HG02943 (cell line): Measurements from ENCODE around the gene RPL13.

Experiments used
- ATAC-seq: cut with Tn5 transposase; IDR thresholded peaks from one replicate; pipeline ENCODE4 v1.9.1; 2021; ENCODE audit warnings: mild to moderate bottlenecking, low read depth, moderate library complexity; ENCODE audit not compliant: unreplicated experiment

Gene RPL13

GRCh38 chr16:89544713-89545043 lies 15.8 kb upstream of the RPL13 start:
- no peak for ATAC-seq

DNA sequence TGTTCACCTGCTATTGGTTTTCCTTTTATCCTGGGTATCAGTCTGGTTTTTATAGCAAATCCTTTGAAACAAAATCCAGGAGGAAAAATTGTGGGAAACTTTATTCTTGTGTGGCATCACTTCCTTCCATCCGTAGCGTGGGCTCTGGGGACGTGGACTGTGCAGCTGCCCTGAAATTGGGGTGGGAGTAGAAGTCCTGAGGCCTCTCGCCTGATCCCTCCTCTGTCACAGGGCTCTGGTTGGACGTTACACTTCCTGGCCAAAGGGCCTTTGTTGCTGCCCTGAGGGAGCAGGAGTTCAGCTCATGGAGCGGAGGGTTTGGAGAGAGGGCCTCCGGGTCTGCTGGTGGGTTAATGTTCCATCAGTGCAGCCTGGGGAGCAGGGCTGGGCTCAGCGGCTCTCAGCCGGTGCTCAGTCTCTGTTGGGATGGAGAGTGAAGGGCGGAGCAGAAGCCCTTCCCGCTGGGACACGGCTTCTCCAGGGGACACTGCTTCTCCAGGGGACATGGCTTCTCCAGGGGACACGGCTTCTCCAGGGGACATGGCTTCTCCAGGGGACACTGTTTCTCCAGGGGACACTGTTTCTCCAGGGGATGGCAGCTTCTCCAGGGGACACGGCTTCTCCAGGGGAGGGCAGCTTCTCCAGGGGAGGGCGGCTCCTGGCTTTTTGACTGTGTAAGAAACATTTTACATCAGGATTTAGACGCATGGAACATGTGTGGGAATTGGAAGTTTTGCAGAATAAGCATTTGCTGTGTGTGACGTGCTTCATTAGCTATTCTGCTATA lies 15.2 kb upstream of the RPL13 start:
- ATAC-seq = no peak

- ATAC-seq = no peak
Measured at GRCh38 chr16:89545831-89546574, 14.5 kb upstream of the RPL13 start.

DNA sequence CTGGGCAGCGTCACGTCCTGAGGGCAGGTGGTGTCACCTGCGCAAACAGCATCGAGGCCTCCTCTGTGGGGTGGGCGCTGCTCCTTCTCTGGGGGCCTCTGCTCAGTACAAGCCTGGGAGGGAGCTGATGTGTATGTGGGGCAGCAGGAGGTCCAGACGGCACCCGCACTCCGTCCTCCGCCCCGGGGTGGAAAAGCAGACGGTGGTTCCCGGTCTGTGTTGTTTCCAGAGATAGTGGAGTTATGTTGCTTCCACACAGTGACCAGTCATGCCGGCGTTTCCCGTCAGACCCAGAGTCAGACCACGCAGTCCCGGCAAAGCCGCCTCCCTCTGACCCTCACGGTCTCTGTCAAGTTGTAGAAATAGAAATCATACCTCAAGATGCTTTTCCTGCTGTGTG lies 13.7 kb upstream of the RPL13 start:
- ATAC-seq = no peak

DNA sequence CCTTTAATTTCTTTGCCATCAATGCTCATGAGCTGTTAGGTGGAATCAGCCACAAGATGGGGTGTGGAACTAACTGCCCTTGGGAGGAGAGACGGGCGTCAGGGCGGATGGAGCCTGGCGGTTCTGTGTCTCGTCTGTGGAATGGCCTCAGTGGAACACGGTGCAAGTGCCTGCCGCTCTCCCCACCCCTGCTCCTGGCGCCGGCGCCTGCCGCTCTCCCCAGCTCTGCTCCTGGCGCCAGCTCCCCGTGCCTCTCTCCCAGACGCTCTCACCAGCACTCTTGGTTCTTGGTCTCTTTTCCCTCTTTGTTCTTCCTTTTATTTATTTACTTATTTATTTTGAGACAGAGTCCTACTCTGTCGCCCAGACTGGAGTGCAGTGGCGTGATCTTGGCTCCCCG lies 13.2 kb upstream of the RPL13 start:
- ATAC-seq = no peak

DNA sequence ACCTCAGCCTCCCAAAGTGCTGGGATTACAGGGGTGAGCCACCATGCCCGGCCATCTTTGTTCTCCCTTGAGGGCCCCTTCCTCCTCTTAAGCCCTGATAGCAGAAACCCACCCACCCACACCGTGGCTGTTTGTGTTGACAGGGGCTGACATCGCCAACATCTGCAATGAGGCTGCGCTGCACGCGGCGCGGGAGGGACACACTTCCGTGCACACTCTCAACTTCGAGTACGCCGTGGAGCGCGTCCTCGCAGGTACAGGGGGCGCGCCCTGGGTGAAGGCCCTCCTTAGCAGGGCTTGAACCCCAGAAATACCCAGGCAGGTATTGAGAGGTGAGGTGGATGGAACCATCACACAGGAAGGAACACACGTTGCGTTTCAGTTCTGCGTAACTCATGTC lies 12.6 kb upstream of the RPL13 start:
- no peak for ATAC-seq

DNA sequence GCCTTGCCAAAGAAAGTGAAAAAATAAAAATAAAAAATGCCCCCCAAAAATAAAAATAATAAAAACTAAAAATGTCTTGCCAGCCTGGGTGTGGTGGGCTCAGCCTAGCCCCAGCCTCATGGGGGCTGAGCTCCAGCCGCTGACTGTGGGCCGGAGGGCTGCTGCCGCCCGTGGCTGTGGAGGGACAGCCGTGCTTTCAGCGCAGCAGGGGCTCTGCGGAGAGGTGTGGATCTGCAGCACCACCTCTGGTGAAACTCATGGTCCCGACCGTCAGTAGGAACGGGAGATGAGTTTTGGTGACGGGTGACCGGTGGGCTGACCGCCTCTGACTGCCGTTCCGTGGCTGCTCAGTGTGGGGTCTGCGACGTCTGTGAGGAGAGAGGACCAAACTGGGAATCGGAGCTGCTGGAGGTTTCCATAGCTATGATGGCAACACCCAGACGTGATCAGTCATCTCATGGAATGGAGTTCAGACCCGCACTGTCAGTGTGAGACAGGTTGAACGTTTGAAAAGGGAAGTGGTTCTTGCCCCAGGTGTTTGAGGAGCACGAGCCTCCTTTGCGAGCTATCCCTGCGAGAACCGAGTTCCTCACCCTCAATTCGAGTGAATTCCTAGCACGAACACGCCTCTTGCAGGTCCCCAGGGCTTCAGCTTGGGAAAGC lies 12.0 kb upstream of the RPL13 start:
- no peak for ATAC-seq

DNA sequence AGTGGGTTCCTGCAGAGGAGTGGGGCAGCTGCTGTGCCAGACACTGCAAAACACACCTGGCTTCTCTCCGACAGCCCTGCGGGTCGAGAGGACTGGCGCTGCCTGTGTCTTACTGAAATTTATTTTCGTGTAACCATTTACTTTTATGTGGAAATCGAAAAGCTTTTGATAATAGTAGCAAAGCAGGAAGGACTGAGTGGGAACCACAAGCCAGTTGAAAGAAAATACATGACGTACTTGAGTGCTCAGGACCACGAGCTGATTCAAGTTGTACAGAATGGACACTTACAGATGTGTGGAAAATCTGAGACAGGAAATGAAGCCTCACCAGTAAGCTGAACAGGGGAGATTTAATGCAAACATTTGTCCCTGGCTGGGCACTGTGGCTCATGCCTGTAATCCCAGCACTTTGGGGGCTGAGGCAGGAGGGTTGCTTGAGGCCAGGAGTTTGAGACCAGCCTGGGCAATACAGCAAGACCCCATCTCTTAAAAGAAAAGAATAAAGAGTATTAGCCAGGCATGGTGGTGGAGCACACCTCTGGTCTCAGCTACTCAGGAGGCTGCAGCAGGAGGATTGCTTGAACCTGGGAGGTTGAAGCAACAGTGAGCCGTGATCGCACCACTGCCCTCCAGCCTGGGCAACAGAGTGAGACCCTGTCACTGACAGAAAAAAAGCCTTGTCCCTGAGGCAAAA lies 11.3 kb upstream of the RPL13 start:
- no peak for ATAC-seq

GRCh38 chr16:89550421-89551007 lies 10.0 kb upstream of the RPL13 start:
- no peak for ATAC-seq

- no peak for ATAC-seq
Measured at GRCh38 chr16:89552329-89552728, 8.2 kb upstream of the RPL13 start.

- ATAC-seq = no peak
Measured at GRCh38 chr16:89552913-89553312, 7.6 kb upstream of the RPL13 start.

DNA sequence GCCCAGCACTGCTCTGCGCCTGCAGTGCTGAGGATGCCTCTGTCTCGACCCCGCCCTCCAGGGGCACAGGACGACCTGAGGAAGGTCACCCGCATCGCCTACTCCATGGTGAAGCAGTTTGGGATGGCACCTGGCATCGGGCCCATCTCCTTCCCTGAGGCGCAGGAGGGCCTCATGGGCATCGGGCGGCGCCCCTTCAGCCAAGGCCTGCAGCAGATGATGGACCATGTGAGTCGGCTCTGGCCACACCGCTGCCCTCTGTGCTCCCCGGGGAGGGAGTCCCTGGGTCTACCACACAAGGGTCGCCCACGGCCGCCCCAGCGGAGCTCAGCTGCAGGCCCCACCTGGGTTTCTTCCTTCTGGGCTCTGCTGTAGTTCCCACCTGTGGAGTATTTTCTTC lies 6.7 kb upstream of the RPL13 start:
- ATAC-seq = no peak

DNA sequence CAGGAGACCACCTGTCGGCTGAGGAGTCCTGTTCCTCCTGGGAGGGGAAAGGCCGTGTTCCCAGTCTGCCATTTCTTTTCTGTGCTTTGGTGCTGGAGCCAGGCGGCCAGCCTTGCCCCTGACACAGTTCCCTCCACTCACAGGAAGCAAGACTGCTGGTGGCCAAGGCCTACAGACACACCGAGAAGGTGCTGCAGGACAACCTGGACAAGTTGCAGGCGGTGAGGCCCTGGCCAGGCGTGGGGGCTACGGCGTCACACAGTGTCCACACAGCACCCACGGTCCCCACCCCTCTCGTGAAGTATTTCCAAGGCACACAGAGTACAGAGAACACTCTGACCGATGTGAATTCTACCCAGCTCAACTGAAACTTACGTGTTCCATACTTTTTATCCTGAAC lies 6.1 kb upstream of the RPL13 start:
- no peak for ATAC-seq

GRCh38 chr16:89555265-89555664 lies 5.2 kb upstream of the RPL13 start:
- no peak for ATAC-seq

DNA sequence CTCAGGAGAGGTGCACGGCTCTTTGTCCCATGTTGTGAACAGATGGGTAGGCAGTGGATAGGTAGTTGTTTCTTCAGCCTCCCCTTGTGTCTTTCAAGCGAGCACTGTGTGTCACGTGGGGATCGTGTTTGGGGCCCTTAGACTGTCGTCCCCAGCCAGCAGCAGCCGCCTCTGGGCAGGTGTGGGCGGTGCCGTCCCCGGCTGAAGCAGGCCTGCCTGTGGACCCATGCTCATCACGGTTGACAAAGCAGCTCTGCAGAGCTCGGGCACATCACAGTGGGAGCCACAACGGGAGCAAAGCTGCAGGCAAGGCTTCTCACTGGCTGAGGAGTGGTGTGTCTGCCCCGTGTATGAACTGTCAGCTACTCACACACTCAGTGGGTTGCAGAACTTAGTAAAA lies 4.7 kb upstream of the RPL13 start:
- ATAC-seq = no peak

GRCh38 chr16:89556750-89557689 lies 3.5 kb upstream of the RPL13 start:
- no peak for ATAC-seq

GRCh38 chr16:89557690-89558490 lies 2.6 kb upstream of the RPL13 start:
- no peak for ATAC-seq

DNA sequence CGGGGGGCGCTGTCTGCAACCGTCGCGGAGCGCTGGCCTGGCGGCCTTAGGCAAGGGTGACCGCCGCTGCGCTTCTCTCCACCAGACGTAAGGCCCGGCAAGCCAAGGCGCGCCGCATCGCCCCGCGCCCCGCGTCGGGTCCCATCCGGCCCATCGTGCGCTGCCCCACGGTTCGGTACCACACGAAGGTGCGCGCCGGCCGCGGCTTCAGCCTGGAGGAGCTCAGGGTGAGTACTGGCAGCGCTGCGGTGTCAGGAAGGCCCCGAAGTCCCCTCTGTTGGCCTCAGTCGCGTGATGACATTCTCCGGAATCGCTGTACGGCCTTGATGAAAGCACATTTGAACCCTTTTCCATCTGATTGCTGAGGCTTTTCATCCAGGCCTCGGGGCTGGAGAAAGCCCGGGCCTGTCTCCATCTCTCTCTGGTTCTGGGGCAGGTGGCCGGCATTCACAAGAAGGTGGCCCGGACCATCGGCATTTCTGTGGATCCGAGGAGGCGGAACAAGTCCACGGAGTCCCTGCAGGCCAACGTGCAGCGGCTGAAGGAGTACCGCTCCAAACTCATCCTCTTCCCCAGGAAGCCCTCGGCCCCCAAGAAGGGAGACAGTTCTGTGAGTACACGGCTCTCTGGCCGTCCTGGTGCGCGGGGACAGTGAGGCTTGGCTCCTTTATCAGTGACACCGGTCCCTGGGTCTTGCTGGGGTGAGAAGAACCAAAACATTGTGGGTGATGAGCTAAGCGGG lies 831 bp downstream of the RPL13 start:
- no peak for ATAC-seq
